Pancreas (tissue), 10 donors: ENCODE results near the gene STPG4. TPM values are rescaled to one million over a fixed set of nuclear protein-coding genes. Genes with fewer than 3 reads are reported as not detected.

Experiments used
- ATAC-seq, 4 donors: fragments of 200-7000 bp; cut with Tn5 transposase; one replicate each; pipeline versions ENCODE4 v1.8.0 to v1.9.1; 2020; ENCODE audit warnings: mild to moderate bottlenecking in 4 of 4, moderate library complexity in 4 of 4
- DNase-seq, 6 donors: peaks; one replicate each; pipeline ENCODE4 v3.0.0-alpha.2; 2020
- FAIRE-seq: peaks from 2 replicates; lab custom pipeline; 2012; peaks lifted over from hg19 to GRCh38; lab: Jason Lieb, UNC
- H3K27ac ChIP-seq, 4 donors: fragments of 200-600 bp; sonication (generic); 1 replicate in 3 of 4; 2 replicates in 1 of 4; pipeline versions ENCODE4 v1.5.0 to v1.8.0; 2020
- H3K27me3 ChIP-seq, 4 donors: fragments of 200-600 bp; one replicate each; pipeline ENCODE4 v1.8.0; 2021
- H3K36me3 ChIP-seq, 3 donors: fragments of 200-600 bp; sonication (generic) in 1 of 3; one replicate each; pipeline versions ENCODE4 v1.5.0 to v1.8.0; 2020 to 2021
- H3K4me1 ChIP-seq, 3 donors: fragments of 200-600 bp; one replicate each; pipeline ENCODE4 v1.8.0; 2021
- H3K4me3 ChIP-seq, 4 donors: fragments of 200-600 bp; sonication (generic) in 2 of 4; one replicate each; pipeline versions ENCODE4 v1.5.0 to v1.8.0; 2020 to 2021
- H3K9me3 ChIP-seq, 4 donors: fragments of 200-600 bp; one replicate each; pipeline ENCODE4 v1.8.0; 2021
- WGBS, 2 donors: extraction: QIAGEN DNeasy Blood & Tissue Kit; methylation state at CpG; one replicate each; pipeline ENCODE4 v1.1.7; 2013; 5-methylcytosine and 5-hydroxymethylcytosine counted together
- intact Hi-C, 3 donors: fragments of 100-400 bp; cut with DNase I; formaldehyde crosslinking; loops; one replicate each; pipeline versions ENCODE4 v1.11.1 to v1.14.2; 2022
- polyA plus RNA-seq, 2 donors: library from polyadenylated mRNA; stranded (reverse); fragments of 200-250 nt; gene quantifications; one replicate each; pipeline ENCODE4 v1.2.3, GENCODE V29; 2013
- total RNA-seq, 6 donors: library from RNA; stranded (reverse); fragmentation: NEBNext Ultra II Directional in 4 of 6; extraction: Animal tissue kit (Norgen Biotek cat#: 25700) in 4 of 6; gene quantifications; one replicate each; pipeline versions ENCODE4 v1.2.1 to v1.2.4, GENCODE V29; 2021 to 2023
- TF ChIP-seq, protein P1 (sequence below), 4 donors: fragments of 200-600 bp; sonication (generic) in 3 of 4; IDR thresholded peaks; one replicate each; pipeline versions ENCODE4 v1.5.0 to v1.8.0; 2021; ENCODE audit warnings: antibody characterized with exemption in 4 of 4
- donor health status: healthy with polysubstance abuse.
- donor health status: DM: no; HTN: no; CAD: no; lungs with moderate emphysema.
- donor health status: DM: no; HTN: no; CAD: no.
- donor health status: control.
- donor health status: control.
- donor health status: Bipolar disorder and iron deficiency.
- donor health status: DM: yes; HTN: yes; CAD: no.
- donor health status: DM: no; HTN: no; CAD: no.
- donor health status: DM: no; HTN: no; CAD: no.
- donor health status: DM: yes; HTN: yes; CAD: no.

The STPG4 gene, protein sequence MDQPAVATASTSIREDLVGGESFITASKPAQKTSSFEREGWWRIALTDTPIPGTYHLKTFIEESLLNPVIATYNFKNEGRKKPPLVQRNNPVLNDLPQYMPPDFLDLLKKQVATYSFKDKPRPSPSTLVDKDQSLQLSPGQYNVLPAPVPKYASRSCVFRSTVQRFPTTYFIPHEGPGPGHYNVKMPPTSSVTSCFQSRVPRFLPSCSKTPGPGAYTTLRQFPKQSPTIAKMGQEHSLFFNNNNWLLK
- total RNA-seq (not detected), polyA plus RNA-seq (not detected)

DNA sequence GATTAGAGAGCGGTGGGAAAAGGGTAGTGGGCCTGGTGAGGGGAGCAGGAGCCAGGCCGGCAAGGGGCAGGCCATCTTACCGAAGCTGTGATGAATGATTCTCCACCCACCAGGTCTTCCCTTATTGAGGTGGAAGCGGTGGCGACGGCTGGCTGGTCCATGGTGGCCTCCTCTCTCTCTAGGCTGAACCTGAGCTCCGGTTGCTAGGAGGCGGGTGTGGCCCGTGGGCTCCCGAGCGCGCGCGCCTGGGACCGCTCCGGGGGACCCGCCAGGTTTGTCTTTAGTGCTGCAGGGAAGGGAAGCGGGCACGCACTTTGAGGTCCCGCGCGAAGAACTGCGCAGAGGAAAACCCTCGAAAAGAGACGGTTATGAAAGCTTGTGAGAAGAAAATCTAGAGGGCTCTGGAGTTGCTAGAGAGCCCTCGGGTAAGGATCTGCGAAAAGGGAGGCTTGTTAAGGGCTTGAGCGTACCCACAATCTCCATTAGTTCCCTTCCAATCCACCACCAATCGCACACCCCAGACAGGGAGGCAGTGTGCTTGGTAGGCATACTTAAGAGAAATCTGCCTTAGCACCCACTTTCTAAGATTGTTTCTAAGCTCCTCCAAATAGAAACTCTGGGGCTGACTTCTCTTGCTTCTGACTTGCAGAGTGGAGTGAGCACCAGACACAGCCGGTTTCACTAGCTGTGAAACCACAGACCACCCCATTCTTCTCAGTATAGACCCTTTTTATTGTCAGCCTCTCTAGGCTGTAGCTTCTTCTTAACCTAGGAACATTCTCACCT is at the start of gene STPG4:
STPG4 (minus strand) TSS at position 218 of the 786 bp plus-strand sequence; CDS start at position 161, 57 bp downstream.
- intact Hi-C loops: no loop called here
- no peaks in the 10 kb centered on the region for H3K4me1 ChIP-seq
- no peak for FAIRE-seq

DNA sequence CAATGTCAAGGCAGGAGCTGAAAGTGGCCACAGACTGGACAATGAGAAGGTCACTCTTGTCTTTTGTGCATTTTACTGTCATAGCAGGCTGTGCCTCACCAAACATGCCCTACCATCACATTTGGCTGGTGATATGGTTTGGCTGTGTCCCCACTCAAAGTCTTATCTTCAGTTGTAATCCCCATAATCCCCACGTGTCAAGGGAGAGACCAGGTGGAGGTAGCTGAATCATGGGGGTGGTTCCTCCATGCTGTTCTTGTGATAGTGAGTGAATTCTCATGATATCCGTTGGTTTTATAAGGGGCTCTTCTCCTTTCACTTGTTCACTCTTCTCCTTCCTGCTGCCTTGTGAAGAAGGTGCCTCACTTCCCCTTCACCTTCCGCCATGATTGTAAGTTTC is 49.6 kb upstream of the STPG4 start:
- no peak for FAIRE-seq
- no peak for ATAC-seq
- DNase-seq: no peak
- 63 to 65% methylated on average over 3 of the region's 3 CpGs for WGBS, 2 donors
- no peak overlapping the region for H3K4me3 ChIP-seq
- H3K27ac ChIP-seq: no peak overlapping the region
- H3K4me1 ChIP-seq: no peaks in the 10 kb centered on the region
- TF ChIP-seq, protein P1, sequence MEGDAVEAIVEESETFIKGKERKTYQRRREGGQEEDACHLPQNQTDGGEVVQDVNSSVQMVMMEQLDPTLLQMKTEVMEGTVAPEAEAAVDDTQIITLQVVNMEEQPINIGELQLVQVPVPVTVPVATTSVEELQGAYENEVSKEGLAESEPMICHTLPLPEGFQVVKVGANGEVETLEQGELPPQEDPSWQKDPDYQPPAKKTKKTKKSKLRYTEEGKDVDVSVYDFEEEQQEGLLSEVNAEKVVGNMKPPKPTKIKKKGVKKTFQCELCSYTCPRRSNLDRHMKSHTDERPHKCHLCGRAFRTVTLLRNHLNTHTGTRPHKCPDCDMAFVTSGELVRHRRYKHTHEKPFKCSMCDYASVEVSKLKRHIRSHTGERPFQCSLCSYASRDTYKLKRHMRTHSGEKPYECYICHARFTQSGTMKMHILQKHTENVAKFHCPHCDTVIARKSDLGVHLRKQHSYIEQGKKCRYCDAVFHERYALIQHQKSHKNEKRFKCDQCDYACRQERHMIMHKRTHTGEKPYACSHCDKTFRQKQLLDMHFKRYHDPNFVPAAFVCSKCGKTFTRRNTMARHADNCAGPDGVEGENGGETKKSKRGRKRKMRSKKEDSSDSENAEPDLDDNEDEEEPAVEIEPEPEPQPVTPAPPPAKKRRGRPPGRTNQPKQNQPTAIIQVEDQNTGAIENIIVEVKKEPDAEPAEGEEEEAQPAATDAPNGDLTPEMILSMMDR (IDR thresholded peaks at IDR 0.05): no peak
- H3K36me3 ChIP-seq: no peaks in the 10 kb centered on the region
- intact Hi-C loops: no loop called here
- H3K9me3 ChIP-seq: no peaks in the 10 kb centered on the region
- H3K27me3 ChIP-seq: no peaks in the 10 kb centered on the region

More for the DNA sequence above, at the start of gene STPG4:
- H3K4me3 ChIP-seq: no peak within 1 kb of the TSS
- no peaks in the 10 kb centered on the region for H3K27me3 ChIP-seq
- H3K27ac ChIP-seq: no peak within 1 kb of the TSS
- 85 to 88% methylated on average over 30 of the region's 30 CpGs for WGBS, 2 donors
- no peak for DNase-seq
- H3K9me3 ChIP-seq: no peaks in the 10 kb centered on the region
- TF ChIP-seq, protein P1 (IDR thresholded peaks at IDR 0.05): no peak
- no peak for ATAC-seq
- H3K36me3 ChIP-seq: peaks cover 0 to 10% (median 0%) of the 10 kb centered on the region in 3 donors

DNA sequence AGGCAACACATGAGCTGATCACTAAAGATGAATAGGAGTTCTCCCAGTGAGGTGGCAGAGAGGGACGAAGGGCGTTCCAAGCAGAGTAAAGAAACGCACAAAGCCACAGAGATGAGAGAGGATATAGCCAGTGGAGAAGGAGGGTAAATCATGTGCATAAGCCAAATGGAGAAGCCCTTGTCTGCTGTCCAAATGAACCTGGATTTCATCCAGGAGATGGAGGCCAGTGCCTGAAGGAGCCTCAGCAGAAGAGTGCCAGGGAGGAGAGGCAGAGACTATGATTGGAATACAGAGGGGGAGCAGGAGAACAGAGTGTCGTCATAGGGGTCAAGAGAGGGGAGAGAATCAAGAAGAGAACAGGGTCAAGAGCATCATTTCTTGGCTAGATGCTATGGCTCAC is 48.9 kb upstream of the STPG4 start:
- no peak overlapping the region for H3K27ac ChIP-seq
- ATAC-seq (no peak), FAIRE-seq (no peak), DNase-seq (no peak)
- TF ChIP-seq, protein P1 (IDR thresholded peaks at IDR 0.05): no peak
- no peaks in the 10 kb centered on the region for H3K27me3 ChIP-seq
- no peaks in the 10 kb centered on the region for H3K4me1 ChIP-seq
- no peaks in the 10 kb centered on the region for H3K9me3 ChIP-seq
- H3K36me3 ChIP-seq: no peaks in the 10 kb centered on the region
- intact Hi-C loops: no loop called here
- 86 to 92% methylated on average over 4 of the region's 4 CpGs for WGBS, 2 donors
- no peak overlapping the region for H3K4me3 ChIP-seq

DNA sequence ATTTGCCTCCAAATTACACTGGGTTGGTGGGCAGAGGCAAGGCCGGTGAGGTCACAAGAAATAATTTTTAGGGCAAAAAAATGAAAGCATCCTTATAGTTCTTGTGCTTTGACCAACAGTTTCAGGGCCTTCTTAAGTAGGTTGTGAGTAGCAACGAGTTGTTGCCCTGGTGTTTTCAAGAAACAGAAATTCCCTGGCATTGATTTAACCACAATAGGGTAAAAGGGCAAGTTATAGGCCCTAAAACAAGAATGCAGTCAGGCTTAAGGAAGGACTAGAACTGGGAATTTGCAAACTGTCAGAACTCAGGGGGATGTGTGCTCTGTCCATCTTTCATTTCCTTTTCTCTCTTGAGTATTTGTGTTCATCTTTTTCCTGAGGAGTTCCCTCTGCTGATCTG is 46.1 kb upstream of the STPG4 start:
- FAIRE-seq (no peak), DNase-seq (no peak), ATAC-seq (no peak)
- intact Hi-C loops: no loop called here
- Histone ChIP-seq H3K36me3 (no peaks in the 10 kb centered on the region), H3K27me3 (no peaks in the 10 kb centered on the region), H3K27ac (no peak overlapping the region), H3K4me1 (no peaks in the 10 kb centered on the region), H3K9me3 (no peaks in the 10 kb centered on the region), H3K4me3 (no peak overlapping the region)
- TF ChIP-seq, protein P1 (IDR thresholded peaks at IDR 0.05): no peak
- 78 to 82% methylated on average over 2 of the region's 2 CpGs for WGBS, 2 donors
